ENCODE measurements around the gene RTTN.

GRCh38 chr18:70021043-70021442 is 184.4 kb downstream of the RTTN start:
- no peak for TF ChIP-seq EZH2 (IDR thresholded peaks at IDR 0.05; ENCODE audit: borderline replicate concordance, low read depth, low read length, severe bottlenecking)
- no peak for TF ChIP-seq CTCF (IDR thresholded peaks at IDR 0.05; ENCODE audit: extremely low read depth in 1 of 2, insufficient read depth in 1 of 2, low read depth in 1 of 2, low read length in 2 of 2)
- no peak for TF ChIP-seq POLR2AphosphoS5 (IDR thresholded peaks at IDR 0.05; ENCODE audit: insufficient read depth, low read depth, low read length)
- TF ChIP-seq POLR2A (IDR thresholded peaks at IDR 0.05; ENCODE audit: low read depth, low read length): no peak
- TF ChIP-seq MYC (IDR thresholded peaks at IDR 0.05; ENCODE audit: low read depth, low read length): no peak
- TF ChIP-seq GATA2 (IDR thresholded peaks at IDR 0.05; ENCODE audit: insufficient read depth, insufficient read length, low read depth, low read length): no peak
- TF ChIP-seq MAX (IDR thresholded peaks at IDR 0.05; ENCODE audit: insufficient read depth, insufficient read length): no peak
- no peak for TF ChIP-seq FOS (IDR thresholded peaks at IDR 0.05; ENCODE audit: borderline replicate concordance, insufficient read depth, low read length)
